DOHH2 (cell line): ENCODE measurements around the gene CIAPIN1.

Experiments
- H3F3A ChIP-seq: fragments of 200-600 bp; sonication (generic), shearing (Covaris generic); 2 replicates; pipeline ENCODE4 v1.6.0; 2016; ENCODE audit warnings: antibody characterized with exemption, mild to moderate bottlenecking; ENCODE audit not compliant: control insufficient read depth, insufficient read depth
- H3K27ac ChIP-seq: fragments of 200-600 bp; sonication (generic); 2 replicates; pipeline ENCODE4 v1.5.1; 2014; ENCODE audit warnings: low read depth, mild to moderate bottlenecking, low read length, moderate library complexity
- H3K27me3 ChIP-seq: fragments of 200-600 bp; sonication (generic); 2 replicates; pipeline ENCODE4 v1.6.1; 2014; ENCODE audit warnings: mild to moderate bottlenecking, low read length, mixed read lengths; ENCODE audit not compliant: control insufficient read depth
- H3K36me3 ChIP-seq: fragments of 200-600 bp; sonication (generic); 2 replicates; pipeline ENCODE4 v1.6.1; 2014; ENCODE audit warnings: mild to moderate bottlenecking, low read length, moderate library complexity, mixed read lengths; ENCODE audit not compliant: control insufficient read depth
- H3K4me1 ChIP-seq: fragments of 200-600 bp; sonication (generic); 2 replicates; pipeline ENCODE4 v1.6.1; 2014; ENCODE audit warnings: mild to moderate bottlenecking, low read length, mixed read lengths; ENCODE audit not compliant: control insufficient read depth
- H3K4me2 ChIP-seq: fragments of 200-600 bp; sonication (generic); 2 replicates; pipeline ENCODE4 v1.6.0; 2014; ENCODE audit warnings: mild to moderate bottlenecking, low read length, moderate library complexity
- H3K4me3 ChIP-seq: fragments of 200-600 bp; sonication (generic); 2 replicates; pipeline ENCODE4 v1.5.1; 2014; ENCODE audit warnings: mild to moderate bottlenecking, low read length, mixed read lengths
- H3K79me2 ChIP-seq: fragments of 200-600 bp; sonication (generic); 2 replicates; pipeline ENCODE4 v1.6.1; 2014; ENCODE audit warnings: mild to moderate bottlenecking, low read length, mixed read lengths; ENCODE audit not compliant: control insufficient read depth
- H3K9me2 ChIP-seq: fragments of 200-600 bp; sonication (generic); replicated peaks from 2 replicates; pipeline ENCODE4 v1.6.1; 2014; ENCODE audit warnings: mild to moderate bottlenecking, low read length, mixed read lengths; ENCODE audit not compliant: control insufficient read depth
- H3K9me3 ChIP-seq: fragments of 200-600 bp; sonication (generic); 2 replicates; pipeline ENCODE4 v1.6.1; 2014; ENCODE audit warnings: antibody characterized with exemption, low read length, mixed read lengths; ENCODE audit not compliant: control insufficient read depth, insufficient read depth
- H4K20me1 ChIP-seq: fragments of 200-600 bp; sonication (generic); 2 replicates; pipeline ENCODE4 v1.6.0; 2014; ENCODE audit warnings: low read depth, mild to moderate bottlenecking, antibody characterized with exemption, low read length, moderate library complexity; ENCODE audit not compliant: control insufficient read depth, insufficient read depth
- CTCF ChIP-seq: fragments of 200-600 bp; sonication (generic); IDR thresholded peaks from one replicate; pipeline ENCODE4 v1.5.1; 2014; ENCODE audit warnings: antibody characterized with exemption, mild to moderate bottlenecking, low read depth, low read length; ENCODE audit not compliant: poor library complexity, severe bottlenecking
- EZH2phosphoT487 ChIP-seq: fragments of 200-600 bp; sonication (generic); IDR thresholded peaks from 2 replicates; pipeline ENCODE4 v1.6.1; 2017; ENCODE audit warnings: borderline replicate concordance, mild to moderate bottlenecking, antibody characterized with exemption, low read length, moderate library complexity, mixed read lengths

The CIAPIN1 gene

GRCh38 chr16:57486858-57487834 lies 40.0 kb upstream of the CIAPIN1 start:
- Histone ChIP-seq H3K9me2 (no peaks in the 10 kb centered on the region), H3F3A (no peaks in the 10 kb centered on the region), H3K4me1 (peaks cover 10% of the 10 kb centered on the region), H3K27ac (no peak overlapping the region), H3K4me2 (peak overlapping the region; percentile 44), H4K20me1 (no peaks in the 10 kb centered on the region), H3K79me2 (no peaks in the 10 kb centered on the region), H3K27me3 (peaks cover 19% of the 10 kb centered on the region), H3K36me3 (no peaks in the 10 kb centered on the region), H3K9me3 (no peaks in the 10 kb centered on the region), H3K4me3 (peak overlapping the region; percentile 39; the same call in 1 of the 2 replicates)
- TF ChIP-seq EZH2phosphoT487: no peak
- no peak for TF ChIP-seq CTCF

GRCh38 chr16:57485916-57486857 lies 39.0 kb upstream of the CIAPIN1 start, which contains the start of gene DOK4:
Gene DOK4, minus strand, starts transcription at chr16:57486493. Its CDS starts 6,986 bp downstream, at chr16:57479507.
- H3K4me2 ChIP-seq: peak within 1 kb of the TSS; percentile 75
- TF ChIP-seq EZH2phosphoT487 (no peak), CTCF (no peak)
- H3K4me3 ChIP-seq: peak within 1 kb of the TSS; percentile 67
- H4K20me1 ChIP-seq: no peaks in the 10 kb centered on the region
- no peaks in the 10 kb centered on the region for H3K9me2 ChIP-seq
- H3F3A ChIP-seq: no peaks in the 10 kb centered on the region
- H3K27ac ChIP-seq: no peak within 1 kb of the TSS
- H3K4me1 ChIP-seq: peaks cover 10% of the 10 kb centered on the region
- peaks cover 19% of the 10 kb centered on the region for H3K27me3 ChIP-seq
- H3K9me3 ChIP-seq: no peaks in the 10 kb centered on the region
- H3K79me2 ChIP-seq: no peaks in the 10 kb centered on the region
- H3K36me3 ChIP-seq: no peaks in the 10 kb centered on the region

GRCh38 chr16:57485091-57485915 lies 38.1 kb upstream of the CIAPIN1 start:
- Histone ChIP-seq H3K27ac (no peak overlapping the region), H3K9me2 (no peaks in the 10 kb centered on the region), H3K4me3 (peak overlapping the region; percentile 67), H3K36me3 (no peaks in the 10 kb centered on the region), H3K4me2 (peak overlapping the region; percentile 75), H3K79me2 (no peaks in the 10 kb centered on the region), H3K9me3 (no peaks in the 10 kb centered on the region), H3F3A (no peaks in the 10 kb centered on the region), H4K20me1 (no peaks in the 10 kb centered on the region), H3K4me1 (peaks cover 10% of the 10 kb centered on the region), H3K27me3 (peaks cover 19% of the 10 kb centered on the region)
- no peak for TF ChIP-seq CTCF
- TF ChIP-seq EZH2phosphoT487: no peak
